ENCODE results near the gene FRMD8. TPM values are rescaled to one million over a fixed set of nuclear protein-coding genes. Genes with fewer than 3 reads are reported as not detected.

The FRMD8 gene
- total and polyA plus RNA-seq, 9 of the 15 experiments (the other 6 are each of a cell fraction or from before 2014, with no cell fraction given): 4.5 to 54.5 (median 15.8) TPM

DNA sequence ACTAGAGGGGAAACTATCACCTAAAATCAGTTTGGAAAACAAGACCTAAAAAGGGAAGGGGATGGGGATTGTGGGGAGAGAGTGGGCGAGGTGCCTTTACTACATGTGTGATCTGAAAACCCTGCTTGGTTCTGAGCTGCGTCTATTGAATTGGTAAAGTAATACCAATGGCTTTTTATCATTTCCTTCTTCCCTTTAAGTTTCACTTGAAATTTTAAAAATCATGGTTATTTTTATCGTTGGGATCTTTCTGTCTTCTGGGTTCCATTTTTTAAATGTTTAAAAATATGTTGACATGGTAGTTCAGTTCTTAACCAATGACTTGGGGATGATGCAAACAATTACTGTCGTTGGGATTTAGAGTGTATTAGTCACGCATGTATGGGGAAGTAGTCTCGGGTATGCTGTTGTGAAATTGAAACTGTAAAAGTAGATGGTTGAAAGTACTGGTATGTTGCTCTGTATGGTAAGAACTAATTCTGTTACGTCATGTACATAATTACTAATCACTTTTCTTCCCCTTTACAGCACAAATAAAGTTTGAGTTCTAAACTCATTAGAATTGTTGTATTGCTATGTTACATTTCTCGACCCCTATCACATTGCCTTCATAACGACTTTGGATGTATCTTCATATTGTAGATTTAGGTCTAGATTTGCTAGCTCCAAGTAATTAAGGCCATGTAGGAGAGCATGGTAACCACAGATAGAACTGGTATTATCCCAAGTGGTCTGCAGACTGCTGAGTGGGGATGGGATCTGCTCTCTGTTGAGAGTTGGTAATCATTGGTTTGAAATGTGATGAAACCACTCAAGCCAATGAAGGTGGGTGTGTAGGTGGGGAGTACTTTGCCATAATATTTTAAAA, 39.8 kb downstream of the FRMD8 start (continued):
- TF ChIP-seq, protein P1, sequence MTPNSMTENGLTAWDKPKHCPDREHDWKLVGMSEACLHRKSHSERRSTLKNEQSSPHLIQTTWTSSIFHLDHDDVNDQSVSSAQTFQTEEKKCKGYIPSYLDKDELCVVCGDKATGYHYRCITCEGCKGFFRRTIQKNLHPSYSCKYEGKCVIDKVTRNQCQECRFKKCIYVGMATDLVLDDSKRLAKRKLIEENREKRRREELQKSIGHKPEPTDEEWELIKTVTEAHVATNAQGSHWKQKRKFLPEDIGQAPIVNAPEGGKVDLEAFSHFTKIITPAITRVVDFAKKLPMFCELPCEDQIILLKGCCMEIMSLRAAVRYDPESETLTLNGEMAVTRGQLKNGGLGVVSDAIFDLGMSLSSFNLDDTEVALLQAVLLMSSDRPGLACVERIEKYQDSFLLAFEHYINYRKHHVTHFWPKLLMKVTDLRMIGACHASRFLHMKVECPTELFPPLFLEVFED (CRISPR knock-in tag; conservative IDR thresholded peaks at IDR 0.05): no peak
- TF ChIP-seq MEIS2 (IDR thresholded peaks at IDR 0.05; ENCODE audit: partially characterized antibody): peak; percentile 18
- TF ChIP-seq ZNF696 (CRISPR knock-in tag; conservative IDR thresholded peaks at IDR 0.05): 0 out of 2 replicates have a peak, but pooled peaks have one; percentile 7
- TF ChIP-seq CHD2 (IDR thresholded peaks at IDR 0.05; ENCODE audit: low read depth, low read length): peak; percentile 4; the same call in 1 of the 2 replicates
- no peak for TF ChIP-seq PHB (CRISPR knock-in tag; IDR thresholded peaks at IDR 0.05)
- TF ChIP-seq, protein P2, sequence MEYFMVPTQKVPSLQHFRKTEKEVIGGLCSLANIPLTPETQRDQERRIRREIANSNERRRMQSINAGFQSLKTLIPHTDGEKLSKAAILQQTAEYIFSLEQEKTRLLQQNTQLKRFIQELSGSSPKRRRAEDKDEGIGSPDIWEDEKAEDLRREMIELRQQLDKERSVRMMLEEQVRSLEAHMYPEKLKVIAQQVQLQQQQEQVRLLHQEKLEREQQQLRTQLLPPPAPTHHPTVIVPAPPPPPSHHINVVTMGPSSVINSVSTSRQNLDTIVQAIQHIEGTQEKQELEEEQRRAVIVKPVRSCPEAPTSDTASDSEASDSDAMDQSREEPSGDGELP (CRISPR knock-in tag; IDR thresholded peaks at IDR 0.05; ENCODE audit: borderline replicate concordance): no peak; the same call in 1 of the 2 replicates
- TF ChIP-seq, protein P3, sequence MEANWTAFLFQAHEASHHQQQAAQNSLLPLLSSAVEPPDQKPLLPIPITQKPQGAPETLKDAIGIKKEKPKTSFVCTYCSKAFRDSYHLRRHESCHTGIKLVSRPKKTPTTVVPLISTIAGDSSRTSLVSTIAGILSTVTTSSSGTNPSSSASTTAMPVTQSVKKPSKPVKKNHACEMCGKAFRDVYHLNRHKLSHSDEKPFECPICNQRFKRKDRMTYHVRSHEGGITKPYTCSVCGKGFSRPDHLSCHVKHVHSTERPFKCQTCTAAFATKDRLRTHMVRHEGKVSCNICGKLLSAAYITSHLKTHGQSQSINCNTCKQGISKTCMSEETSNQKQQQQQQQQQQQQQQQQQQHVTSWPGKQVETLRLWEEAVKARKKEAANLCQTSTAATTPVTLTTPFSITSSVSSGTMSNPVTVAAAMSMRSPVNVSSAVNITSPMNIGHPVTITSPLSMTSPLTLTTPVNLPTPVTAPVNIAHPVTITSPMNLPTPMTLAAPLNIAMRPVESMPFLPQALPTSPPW (CRISPR knock-in tag; IDR thresholded peaks at IDR 0.05): no peak
- TF ChIP-seq POLR2B (IDR thresholded peaks at IDR 0.05; ENCODE audit: low read depth, partially characterized antibody): peak; percentile 86
- peak; percentile 18 for TF ChIP-seq RBM39 (optimal IDR thresholded peaks at IDR 0.05; ENCODE audit: low read depth, low read length)
- no peak for TF ChIP-seq RFX5 (IDR thresholded peaks at IDR 0.05; ENCODE audit: low read depth, low read length)
- TF ChIP-seq ILK (tag; IDR thresholded peaks at IDR 0.05; ENCODE audit: borderline replicate concordance, low read depth): no peak
- TF ChIP-seq SRSF1 (IDR thresholded peaks at IDR 0.05; ENCODE audit: low read depth, low read length): no peak
- TF ChIP-seq, protein P4, sequence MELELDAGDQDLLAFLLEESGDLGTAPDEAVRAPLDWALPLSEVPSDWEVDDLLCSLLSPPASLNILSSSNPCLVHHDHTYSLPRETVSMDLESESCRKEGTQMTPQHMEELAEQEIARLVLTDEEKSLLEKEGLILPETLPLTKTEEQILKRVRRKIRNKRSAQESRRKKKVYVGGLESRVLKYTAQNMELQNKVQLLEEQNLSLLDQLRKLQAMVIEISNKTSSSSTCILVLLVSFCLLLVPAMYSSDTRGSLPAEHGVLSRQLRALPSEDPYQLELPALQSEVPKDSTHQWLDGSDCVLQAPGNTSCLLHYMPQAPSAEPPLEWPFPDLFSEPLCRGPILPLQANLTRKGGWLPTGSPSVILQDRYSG (tag; conservative IDR thresholded peaks at IDR 0.05; ENCODE audit: low read depth): no peak
- no peak for TF ChIP-seq ZNF717 (CRISPR knock-in tag; IDR thresholded peaks at IDR 0.05)
- TF ChIP-seq RBM15 (IDR thresholded peaks at IDR 0.05; ENCODE audit: insufficient read depth, low read length): no peak
- TF ChIP-seq, protein P5, sequence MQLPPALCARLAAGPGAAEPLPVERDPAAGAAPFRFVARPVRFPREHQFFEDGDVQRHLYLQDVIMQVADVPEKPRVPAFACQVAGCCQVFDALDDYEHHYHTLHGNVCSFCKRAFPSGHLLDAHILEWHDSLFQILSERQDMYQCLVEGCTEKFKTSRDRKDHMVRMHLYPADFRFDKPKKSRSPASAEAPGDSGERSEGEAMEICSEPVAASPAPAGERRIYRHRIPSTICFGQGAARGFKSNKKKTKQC (CRISPR knock-in tag; IDR thresholded peaks at IDR 0.05): no peak
- TF ChIP-seq THRAP3 (IDR thresholded peaks at IDR 0.05; ENCODE audit: borderline replicate concordance): peak; percentile 56
- no peak for TF ChIP-seq NCOR1 (IDR thresholded peaks at IDR 0.05)
- TF ChIP-seq PRPF4 (IDR thresholded peaks at IDR 0.05; ENCODE audit: insufficient read depth, low read depth, low read length, poor library complexity, severe bottlenecking): peak; percentile 18
- TF ChIP-seq DPF2 (IDR thresholded peaks at IDR 0.05): no peak; the same call in 1 of the 2 replicates
- TF ChIP-seq ZNF197 (CRISPR knock-in tag; IDR thresholded peaks at IDR 0.05; ENCODE audit: low read depth): no peak
- TF ChIP-seq SRF (CRISPR knock-in tag; IDR thresholded peaks at IDR 0.05): no peak; a peak in 1 of 4 replicates
- TF ChIP-seq PHF21A (IDR thresholded peaks at IDR 0.05; ENCODE audit: borderline replicate concordance, low read depth): no peak

Measured in K562 (cell line).